Stimulated activated CD8-positive, alpha-beta memory T cell treated with anti-CD3 and anti-CD28 coated beads, Interleukin-12 subunit alpha, Interleukin-12 subunit beta, amount 100 ng/mL, for 24 hours (primary cell): ENCODE results near the gene MGME1.
"Not testable (repeated sequence)": the region's sequence is repeated elsewhere in the genome, so short reads cannot be mapped to it uniquely, and the experiment has no call there.

Experiments
- DNase-seq: peaks from one replicate; pipeline ENCODE4 v3.0.0-alpha.2; 2020; ENCODE audit errors: extremely low read depth

MGME1 gene

DNA sequence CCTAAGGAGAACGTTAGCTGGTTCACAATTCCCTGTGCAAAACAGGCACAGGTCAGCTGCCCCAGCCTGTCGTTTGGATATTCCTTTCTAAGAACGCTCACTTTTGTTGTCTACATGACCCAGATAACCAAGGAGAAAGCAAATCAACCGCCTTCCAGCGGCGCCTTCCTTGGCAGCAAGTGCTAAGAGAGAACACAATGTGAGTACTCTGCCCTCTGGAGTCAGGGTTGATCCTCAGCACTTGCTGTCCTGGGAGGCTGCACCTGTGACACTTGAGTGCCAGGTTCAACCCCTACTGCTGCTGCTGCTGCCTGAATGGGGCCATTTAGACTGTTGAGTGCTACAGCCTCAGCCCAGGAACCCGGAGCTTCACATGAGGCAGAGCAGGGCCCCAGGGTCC, 52.1 kb downstream of the MGME1 start:
- DNase-seq: no peak

DNA sequence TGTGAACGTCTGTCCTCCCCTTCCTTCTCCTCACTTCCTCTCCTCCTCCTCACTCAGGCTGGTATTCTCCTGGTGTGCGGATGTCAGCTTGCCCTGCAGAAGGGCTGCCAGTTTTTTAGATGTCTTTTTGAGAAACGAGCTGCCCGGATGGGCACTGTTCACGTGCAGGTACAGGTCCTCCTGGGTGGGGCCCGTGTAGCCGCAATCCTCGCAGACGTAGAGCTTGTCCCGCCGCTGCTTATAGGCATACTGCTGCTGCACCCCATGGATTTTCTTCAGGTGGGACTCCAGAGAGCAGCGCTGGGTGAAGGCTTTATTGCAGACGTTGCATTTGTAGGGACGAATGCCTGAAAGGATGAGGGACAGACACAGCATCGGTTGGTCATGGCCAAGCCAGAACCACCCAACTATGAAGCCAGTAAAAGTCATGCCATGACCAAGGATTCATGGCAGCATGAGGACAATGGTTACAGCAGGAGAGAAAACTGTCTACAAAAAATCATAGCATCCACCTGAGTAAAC, 55.8 kb downstream of the MGME1 start:
- DNase-seq: no peak

DNA sequence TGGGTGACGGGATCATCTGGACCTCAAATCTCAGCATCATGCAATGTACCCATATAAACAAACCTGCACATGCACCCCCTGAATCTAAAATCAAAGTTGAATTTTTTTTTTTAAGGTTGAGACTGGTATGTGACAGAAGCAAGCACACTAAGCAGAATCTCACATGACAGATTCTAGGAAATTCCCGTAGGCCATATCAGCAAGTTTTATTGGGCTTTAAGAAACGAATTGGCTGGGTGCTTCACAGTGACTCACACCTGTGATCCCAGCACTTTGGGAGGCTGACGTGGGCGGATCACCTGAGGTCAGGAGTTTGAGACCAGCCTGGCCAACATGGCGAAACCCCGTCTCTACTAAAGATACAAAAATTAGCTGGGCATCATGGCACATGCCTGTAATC, 58.2 kb downstream of the MGME1 start:
- not testable (repeated sequence) for DNase-seq

DNA sequence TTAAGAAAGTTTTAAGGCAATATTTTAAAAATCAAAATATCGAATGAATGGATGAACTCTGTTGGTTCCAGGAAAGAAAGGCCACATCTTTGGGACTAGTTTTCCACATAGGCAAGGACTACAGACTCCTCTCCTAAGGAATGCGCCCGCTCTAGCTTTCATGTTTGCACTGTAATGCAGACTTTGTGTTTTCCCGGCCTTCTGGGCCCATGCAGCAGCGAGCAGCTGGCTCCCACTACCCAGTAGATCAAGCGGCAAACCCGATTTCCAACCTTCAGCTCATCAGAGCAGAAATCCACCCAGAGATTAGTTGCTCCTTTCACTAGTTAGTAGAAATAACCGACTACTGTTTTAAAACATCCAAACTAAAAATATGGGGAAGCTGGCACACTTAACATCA, 61.2 kb downstream of the MGME1 start:
- no peak for DNase-seq

DNA sequence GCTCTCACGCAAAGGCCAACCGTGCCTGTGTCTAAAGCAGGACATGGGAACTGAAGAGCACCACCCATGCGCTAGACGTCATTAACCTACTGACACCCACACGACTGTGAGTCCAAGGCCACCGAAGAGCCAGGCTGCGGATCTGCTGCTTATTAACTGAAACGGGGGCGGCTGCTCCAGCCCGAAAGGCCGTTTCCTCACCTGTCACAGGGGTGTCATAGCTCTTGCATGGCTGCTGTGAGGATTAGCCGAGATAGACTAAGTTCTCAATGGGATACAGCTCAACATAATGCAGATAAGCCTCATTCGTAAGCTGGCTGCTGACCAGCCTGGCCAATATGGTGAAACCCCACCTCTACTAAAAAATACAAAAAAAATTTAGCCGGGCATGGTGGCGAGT, 62.2 kb downstream of the MGME1 start:
- DNase-seq: no peak

DNA sequence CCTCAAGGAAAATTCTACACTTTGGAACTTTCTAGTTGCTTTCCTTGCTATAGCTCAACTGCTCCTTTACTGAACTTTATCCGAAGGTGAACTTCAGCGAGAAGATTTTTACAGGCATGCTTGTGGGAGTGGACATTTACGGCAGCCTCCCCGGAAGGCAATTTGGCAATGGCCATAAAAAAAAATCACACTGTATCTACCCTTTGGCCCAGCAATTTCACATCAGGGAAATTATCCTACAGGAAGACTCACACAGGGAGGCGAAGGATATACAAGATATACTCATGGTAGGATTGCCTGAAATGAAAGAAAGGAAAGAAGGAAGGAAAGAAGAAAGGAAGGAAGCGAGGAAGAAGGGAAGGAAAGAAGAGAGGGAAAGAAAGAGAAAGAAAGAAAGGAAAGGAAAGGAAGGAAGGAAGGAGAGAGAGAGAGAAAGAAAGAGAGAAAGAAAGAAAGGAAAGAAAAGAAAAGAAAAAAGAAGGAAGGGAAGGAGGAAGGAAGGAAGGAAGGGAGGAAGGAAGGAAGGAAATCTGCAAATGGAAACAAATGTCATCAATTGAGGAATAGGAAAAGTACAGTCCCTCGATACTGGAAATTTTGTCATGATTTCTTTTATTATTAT, 63.2 kb downstream of the MGME1 start:
- DNase-seq: no peak

DNA sequence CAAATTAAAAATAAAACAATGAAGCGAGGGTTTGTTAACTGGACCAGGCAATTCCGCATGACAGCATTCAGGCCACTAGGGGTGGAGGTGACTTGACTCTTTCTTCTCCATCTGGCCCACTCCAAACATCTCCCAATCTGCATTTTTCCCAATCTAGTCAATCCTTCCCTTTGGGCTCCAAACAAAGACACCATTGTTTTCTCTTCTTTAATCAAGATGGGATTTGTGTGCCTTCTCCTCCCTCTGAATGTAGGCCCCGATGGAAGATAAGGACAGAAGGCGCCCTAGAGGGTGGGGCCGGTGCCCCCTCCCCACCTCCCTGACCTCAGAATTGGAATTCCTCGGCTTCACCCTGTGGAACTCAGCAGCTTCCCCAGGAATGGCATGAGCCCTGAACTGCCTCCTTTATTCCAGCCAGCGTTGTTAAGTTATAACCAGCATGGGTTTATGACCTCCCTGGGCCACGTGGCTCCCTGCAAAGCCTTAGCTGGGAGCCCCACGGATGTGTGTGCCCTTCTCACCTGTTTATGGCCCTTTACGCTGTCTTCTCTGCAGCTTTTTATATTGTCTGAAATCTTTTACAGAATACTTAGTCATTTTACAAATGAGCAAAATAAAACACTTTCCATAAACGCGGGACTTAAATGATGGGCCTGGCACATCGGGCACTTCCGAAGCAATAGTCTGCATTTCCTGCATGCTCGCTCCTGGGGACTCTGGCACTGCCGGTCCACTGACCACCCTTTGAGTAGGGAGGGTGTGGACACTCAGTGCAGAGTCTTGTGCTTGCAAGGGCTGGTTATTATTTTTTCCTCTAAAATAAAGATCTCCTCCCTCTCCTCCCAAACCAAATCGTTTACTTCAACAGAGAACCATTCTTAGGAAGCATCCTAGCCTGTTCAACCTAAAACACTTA, 64.4 kb downstream of the MGME1 start:
- no peak for DNase-seq

DNA sequence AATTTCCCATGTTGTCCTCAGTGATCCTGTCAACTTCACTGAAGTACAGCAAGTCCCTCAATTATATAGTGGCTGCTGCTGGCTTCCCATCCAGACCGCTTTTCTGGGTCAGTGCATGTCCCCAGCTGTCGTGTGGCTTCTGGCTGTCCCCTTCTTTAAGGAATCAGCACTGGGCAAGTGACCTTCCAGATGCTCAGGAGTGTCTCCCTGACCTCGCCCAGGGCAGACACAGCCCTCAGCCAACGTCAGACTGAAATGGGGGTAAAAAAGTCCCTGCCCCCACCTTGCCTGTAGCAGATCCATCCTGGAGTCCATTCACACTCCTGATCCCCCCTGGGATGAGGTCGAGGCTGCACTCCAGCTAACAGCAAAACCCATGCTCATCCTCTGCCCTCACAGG, 65.2 kb downstream of the MGME1 start:
- DNase-seq: no peak

DNA sequence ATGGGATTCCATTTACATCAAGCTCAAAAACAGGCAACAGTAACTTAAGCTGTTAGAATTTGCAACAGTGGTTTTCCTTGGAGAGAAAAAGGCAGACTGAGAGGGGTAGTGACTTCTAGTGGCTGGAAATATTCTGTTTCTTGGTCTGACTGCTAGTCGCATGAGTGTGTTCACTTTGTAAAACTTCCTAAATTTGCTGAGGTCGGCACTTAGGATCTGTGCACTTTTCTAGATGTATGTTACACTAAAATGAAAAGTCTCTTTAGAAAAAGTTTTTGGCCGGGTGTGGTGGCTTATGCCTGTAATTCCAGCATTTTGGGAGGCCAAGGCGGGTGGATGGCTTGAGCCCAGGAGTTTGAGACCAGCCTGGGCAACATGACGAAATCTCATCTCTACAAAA, 70.2 kb downstream of the MGME1 start:
- DNase-seq: no peak
